Lung microvascular endothelial cell (primary cell): ENCODE data around the gene ISYNA1. TPM values are rescaled to one million over a fixed set of nuclear protein-coding genes. Genes with fewer than 3 reads are reported as not detected.

Experiments
- DNase-seq, 2 donors: peaks; one replicate each; pipeline versions ENCODE4 v3.0.0 to v3.0.0-alpha.2; 2010; ENCODE audit warnings: low read depth in 2 of 2
- total RNA-seq: library from RNA; depleted of rRNA; stranded (reverse); fragments of >200 nt; gene quantifications from 2 replicates; pipeline ENCODE4 v1.2.1, GENCODE V29; 2014

ISYNA1 gene
- total RNA-seq, 1 donor from 2014 or later: 26.0 TPM

DNA sequence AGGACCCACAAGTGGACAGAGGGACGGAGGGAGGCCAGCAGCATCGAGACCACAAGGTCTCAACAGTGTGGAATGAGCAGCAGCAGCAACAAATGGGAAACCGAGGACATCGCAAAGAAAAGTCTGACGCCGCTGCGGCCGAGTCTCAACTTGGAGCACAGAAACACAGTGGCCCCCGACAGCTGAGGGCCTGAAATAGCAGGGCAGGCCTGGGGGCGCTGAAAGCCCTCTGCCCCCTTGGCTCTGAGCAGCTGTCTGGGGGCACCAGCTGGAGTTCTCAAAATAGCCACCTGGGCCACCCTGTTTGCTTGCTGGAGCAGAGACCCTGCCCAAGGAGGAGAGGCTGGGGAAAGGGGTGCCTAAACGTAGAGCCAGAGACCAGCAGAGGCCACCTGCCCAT, 5.9 kb upstream of the ISYNA1 start:
- no peak for DNase-seq

DNA sequence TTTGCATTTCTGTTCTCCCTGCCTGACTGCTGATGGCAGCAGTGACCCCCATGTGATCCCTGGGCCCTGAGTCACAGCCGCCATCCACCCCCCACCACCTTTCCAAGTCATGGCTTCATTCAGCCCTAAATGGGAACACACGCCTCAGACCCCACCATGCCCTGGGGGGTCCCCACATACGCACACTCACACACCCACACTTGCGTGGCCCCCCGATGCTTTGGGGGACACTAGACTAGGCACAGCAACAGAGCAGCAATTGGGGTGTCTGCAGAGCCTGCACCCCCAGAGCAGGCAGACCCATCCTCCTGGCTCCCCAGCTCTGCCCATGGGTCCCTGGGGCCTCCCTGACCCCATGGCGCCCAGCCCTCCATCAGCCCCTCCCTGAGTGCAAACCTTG, 5.5 kb upstream of the ISYNA1 start:
- no peak for DNase-seq

DNA sequence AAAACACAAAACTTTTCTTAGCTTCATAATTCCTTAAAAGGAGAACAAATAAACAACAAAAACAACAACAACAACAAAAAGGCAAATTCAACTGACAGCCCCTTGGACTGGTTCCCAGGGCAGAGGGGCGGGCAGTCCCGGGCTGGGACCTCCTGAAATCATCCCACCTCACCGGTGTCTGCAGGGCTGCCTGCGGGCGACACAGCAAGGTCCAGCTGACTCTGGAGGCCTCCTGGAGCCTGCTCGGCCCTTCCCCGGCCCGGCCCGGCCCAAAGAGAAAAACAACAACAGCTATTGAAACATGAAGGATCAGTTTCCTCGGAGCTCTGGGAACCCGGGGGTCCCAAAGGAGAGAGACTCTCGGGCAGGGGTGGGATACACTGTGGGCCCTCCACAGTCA, 5.0 kb upstream of the ISYNA1 start:
- no peak for DNase-seq

DNA sequence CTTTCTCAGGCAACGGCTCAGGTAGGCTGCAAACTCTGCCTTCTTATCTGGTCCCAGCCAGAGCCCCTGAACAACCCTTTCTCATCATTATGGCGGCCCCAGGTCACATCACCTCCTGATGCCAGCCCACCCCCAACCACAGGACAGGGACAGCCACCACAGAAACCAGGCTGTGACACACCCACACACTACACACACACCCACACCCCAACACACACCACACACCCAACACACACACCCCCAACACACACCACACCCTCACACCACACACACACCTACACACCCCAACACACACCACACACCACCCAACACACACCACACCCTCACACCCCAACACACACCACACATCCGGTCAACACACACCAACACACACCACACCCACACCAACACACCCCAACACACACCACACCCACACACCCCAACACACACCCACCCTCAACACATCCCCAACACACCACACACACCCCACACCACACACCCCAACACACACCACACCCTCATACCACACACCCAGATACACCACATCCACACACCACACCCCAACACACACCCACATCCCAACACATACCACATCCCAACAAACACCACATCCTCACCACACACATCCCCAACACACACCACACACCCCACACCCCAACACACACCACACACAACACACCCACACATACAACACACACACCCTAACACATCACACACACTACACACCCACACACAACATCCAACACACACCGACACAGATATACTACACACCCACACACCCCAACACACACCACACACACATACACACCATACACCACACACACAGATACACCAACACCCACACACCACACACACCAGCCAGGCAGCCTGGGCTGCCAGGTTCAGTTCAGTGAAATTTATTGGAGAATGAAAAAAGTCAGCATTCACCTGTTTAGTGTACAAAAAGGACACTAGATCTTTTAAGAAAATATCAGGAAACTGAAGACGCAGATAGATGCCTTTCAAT, 4.2 kb upstream of the ISYNA1 start:
- DNase-seq: no peak

DNA sequence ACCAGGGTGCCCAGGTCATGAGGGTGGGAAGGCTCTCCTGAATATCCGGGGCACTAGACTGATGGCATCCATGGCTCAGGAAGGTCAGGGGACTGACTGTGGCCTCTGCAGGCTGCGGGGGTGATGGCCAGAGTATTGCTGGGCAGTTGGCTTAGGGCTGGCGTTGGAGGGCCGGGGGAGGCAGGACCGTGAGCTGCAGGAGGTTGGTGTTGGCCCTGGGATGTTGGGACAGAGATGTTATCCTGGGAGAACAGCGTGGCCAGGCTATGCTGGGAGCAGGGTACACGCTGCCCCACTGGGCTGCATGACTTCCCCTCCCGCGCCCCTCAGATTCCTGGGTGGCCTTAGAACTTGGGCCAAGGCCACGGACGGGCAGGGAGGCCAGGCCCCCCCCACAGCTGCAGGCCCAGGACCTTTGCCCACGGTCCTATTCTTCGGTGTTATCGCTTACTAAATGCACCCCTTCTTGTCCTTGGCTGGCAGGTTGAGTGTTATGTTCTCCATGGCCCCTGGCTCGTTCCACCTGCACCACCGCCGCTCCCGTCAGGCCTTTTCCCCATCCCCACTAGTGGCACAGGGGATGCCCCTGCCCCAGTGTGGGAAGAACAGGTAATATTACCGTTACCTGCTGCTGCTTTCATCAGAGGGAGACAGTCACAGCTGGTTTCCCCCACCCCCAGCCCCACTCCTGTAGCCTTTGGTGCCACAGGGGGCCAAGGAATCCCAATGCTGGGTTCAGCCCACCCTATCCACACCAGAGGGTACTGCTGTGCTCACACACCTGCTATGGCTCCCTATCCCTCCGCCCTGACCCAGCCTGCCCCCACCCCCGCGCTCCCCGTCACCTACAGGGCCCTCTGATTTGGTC, 3.2 kb upstream of the ISYNA1 start:
- DNase-seq: no peak

DNA sequence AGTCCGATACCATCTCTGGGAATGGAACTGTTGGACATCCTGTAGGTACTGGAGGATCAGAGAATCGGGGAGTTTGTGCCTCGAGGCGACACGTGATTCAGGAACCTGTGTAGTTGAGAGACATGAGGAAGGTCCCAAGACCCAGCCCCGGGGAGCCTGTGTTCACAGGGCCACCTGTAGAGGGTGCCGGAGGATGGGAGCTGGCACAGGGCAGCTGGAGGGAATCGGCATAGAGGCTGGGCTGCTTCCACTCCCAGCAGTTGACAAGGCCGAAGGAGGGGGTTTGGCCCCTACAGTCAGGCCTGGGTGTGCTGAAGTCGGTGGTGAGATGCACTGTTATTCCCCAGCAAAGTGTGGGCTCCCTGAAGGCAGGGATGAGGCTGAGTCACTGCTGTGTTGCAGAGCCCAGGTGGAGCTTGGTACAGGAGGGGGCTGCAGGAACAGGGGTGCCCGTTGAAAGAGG, 2.5 kb upstream of the ISYNA1 start:
- peak in 1 of 2 donors; percentile 40 for DNase-seq

DNA sequence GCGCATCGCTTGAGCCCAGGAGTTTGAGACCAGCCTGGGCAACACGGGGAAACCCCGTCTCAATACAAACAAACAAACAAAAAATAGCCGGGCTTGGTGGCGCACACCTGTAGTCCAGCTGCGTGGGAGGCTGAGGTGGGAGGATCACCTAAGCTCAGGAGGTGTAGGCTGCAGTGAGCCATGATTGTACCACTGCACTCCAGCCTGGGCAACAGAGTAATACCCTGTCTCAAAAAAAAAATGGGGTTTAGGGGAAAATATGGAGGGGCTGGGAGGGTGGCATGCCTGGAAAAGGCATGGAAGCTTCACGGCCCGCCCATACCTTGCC, 1.9 kb upstream of the ISYNA1 start:
- no peak for DNase-seq

DNA sequence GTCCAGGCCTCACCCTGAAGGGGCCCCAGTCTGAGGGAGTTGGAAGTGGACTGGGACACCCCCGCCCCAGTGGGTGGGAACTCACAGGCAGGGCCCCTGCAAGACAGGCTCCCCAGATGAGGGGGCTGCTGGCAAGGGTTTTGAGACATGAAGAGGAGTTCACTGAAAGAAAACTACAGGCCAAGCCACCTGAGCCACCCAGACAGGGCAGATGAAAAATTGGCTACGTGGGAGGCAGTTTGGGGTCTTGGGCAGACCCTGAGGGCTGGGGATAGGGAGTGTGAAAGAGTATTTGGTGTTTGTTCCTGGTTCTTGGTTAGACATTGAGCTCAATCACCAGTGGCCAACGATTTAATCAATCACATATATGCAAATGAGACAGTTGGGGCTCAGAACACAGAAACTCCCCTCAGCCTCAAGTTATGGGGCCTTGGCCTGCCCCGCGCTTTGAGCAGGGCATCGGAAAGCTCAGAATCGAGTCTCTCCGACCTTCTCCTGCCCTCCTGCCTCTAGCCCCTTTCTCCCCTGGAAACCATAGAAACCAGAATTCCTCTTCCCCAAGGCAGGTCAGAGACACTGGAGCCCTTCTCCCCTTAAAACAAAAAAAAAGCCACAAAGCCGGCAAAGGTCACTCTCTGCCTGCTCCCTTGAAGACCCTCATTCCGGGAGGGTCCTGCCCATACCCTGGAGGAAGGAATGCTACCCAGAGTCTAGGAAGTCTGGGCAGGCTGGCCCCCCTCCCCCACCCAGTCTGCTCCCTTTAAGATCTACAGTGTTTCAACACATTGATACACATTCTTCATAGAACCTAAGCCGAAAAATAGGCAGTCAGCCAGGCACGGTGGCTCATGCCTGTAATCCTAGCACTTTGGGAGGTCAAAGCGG, 1.3 kb upstream of the ISYNA1 start:
- DNase-seq: no peak

DNA sequence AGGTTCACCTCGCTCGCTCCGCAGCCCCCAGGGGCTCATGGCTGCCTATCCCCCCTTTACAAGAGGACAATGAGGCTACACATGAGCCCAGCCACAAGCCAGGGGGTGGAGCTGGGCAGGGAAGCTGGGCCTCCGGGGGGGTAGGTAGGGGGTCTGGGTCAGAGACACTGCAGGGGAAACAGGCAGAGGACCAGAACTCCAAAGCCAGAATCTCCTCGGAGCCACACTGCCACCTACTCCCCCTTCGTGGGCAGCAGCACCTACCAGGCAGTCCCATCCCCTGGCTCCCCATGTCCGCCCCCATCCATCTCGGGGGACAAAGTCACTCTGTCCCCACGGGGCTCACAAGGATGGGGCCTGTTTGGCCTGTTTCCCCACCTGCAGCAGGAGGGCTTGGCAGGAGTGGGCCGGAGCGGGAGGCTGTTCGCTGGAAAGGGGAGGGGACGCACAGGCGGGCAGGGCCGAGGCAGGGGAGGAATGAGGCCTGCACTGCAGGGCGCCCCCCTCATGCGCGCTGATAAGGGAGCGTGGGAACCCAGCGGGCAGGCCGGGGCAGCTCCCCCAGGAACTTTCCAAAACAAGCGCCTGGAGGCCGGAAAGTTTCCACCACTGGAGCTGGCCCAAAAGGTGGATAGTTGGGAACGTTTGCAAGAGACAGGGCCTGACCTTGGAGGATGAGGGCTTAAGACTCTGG, 545 bp upstream of the ISYNA1 start:
- peak in 1 of 2 donors; percentile 94 for DNase-seq

DNA sequence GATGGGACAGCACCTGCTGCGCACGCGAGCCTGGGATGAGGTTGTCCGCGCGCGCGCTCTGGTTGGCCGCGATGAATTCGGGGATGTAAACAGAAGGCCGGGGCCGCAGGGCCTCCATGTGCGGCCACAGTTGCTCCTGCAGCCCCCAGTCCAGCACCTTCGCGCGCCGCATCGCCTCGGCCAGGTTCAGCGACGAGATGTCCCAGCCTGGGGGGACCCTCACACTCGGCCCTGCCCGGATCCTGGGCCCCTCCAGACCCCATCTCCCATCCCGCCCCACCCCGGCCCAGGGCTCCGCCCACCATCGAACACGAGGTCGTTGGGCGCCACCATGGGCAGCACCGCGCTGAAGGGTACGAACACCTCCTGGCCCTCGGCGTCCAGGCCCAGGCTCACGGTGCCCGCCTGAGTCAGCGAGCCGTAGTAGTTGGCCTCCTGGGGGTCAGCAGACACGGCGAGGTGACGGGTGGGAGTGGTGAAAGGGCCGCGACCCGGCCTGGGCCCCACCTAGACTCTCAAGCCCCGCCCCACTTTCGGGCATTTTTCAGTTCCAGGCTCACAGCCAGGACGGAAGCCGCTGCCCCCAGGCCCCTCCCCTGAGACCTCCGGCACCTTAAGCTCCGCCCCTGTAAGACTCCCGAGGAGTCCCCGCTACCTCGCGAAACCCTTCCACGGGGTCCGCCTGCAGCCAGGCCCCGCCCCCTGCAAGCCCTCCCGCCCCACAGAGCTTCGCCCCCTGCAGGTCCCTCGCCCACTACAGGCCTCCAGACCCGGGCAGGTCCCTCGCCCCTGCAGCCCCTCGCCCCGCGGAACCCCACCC, 1.1 kb downstream of the ISYNA1 start:
- peak; percentile 77 to 80 for DNase-seq

DNA sequence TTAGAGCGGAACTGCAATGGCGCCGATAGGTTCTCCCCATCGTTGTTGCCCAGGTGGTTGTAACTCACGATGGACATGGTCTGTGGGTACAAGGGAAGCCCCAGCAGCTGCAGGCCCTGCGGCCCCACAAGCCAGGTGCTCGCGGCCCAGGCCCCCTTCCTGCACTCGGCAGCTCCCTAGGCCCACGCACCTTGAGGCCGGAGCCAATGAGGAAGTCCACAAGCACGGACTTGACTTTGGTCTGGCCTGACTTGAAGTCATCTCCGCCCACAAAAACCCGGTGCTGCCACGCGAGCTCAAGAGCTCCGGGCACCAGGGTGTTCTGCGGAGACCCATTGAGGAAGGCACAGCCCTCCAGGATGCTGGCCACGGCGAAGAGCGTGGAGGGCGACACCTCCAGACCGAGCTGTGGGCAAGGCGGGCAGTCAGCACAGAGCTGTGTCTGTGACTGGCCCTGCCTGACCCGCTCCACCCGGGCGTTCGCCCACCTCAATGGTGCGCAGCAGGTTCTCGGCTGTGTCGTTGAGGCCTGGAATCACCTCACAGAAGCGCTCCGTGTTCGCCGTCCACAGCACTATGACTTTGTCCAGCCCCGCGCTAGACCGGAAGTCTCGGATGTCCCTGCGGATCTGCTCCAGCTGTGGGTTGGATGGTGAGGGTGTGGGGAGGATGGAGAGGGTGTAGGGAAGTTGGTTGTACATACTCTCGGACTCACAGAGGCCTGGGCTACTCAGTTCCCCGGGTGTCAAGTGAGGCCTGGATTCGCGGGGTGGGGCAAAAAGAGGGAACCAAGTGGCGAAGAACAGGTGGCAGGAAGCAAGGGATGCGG, 1.9 kb downstream of the ISYNA1 start:
- no peak for DNase-seq

DNA sequence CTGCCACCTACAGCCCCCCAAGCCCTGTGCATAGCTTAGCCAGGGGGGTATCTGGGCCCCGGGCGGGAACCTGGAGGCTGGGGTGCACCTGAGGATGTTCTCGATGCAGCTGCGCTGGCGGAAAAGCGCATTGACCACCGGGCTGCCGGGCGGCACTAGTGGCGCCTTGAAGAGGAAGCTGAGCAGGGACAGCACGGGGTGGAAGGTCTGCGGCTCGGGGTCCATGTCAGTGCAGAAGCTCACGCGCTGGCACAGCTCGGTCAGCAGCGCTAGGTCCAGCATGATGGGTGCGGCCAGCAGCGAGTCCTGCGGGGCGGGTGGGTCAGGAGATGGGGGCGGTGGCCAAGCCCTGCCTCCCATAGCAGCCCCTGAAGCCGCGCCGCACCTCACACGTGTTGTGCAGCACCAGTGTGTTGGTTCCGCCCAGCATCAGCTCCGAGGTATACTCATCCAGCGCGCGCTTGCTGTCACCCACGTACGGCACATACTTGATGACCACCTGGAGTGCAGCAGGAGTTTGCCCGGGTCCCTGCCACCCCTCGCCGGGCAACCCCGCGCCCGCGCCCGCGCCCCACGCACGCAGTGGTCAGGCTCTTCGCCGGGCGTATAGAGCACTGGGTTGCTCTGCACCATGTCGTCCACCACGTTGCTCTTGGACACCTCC, 2.6 kb downstream of the ISYNA1 start:
- DNase-seq: no peak

DNA sequence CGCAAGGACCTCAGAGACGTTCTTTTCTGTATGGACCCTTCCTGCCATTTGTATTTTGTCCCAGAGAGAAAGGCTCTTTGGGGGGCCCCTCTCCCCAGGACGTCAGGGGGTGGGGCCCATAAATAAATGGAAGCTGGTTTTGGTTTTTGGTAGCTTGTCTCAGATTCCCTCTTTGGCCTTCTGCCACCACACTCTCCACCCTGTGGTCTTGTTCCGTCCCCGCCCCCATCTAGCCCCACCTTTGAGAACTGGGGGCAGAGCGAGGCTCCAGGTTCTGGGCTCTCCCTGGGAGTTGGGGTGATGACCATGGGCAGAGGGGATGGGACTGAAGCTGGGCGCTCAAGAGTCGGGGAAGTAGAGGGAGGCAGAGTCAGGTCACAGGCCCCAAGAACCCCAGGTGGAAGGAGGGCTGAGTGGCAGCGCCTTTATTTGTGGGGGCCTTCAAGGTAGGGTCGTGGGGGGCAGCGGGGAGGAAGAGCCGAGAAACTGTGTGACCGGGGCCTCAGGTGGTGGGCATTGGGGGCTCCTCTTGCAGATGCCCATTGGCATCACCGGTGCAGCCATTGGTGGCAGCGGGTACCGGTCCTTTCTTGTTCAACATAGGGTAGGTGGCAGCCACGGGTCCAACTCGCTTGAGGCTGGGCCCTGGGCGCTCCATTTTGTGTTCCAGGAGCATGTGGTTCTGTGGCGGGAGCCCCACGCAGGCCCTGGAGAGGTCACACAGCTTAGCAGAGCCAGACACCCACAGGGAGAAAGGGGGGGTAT, 3.3 kb downstream of the ISYNA1 start:
- no peak for DNase-seq

DNA sequence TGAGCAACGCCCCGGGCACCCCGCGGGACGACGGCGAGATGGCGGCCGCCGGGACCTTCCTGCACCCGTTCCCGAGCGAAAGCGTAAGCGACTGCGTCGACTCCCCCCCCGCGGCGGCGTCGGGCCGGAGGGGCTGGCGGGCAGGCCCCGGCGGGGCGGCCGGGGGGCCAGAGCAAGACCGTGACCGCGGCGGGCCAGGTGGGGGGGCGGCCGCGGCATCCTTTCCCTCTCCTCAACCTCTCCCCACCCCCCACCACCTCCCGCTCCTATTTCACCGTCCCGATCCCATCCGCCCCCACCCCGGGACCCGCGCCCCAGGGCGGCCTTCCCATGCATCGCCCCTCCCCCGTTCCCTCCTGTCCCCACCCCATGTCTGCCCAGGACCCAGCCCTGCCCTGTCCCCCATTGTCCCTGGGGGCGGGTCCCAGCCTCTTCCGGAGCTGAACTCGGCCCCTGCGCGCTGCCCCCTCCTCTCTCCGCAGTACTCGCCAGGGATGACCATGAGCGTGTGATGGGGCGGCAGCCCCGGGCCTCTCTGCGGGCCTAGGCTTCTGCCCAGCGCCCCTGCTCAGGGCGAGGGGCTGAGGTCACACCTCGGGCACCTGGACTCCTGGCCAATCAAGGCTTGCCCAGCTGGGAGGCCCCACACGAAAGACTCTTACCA, 4.1 kb downstream of the ISYNA1 start:
- DNase-seq: peak in 1 of 2 donors; percentile 48

DNA sequence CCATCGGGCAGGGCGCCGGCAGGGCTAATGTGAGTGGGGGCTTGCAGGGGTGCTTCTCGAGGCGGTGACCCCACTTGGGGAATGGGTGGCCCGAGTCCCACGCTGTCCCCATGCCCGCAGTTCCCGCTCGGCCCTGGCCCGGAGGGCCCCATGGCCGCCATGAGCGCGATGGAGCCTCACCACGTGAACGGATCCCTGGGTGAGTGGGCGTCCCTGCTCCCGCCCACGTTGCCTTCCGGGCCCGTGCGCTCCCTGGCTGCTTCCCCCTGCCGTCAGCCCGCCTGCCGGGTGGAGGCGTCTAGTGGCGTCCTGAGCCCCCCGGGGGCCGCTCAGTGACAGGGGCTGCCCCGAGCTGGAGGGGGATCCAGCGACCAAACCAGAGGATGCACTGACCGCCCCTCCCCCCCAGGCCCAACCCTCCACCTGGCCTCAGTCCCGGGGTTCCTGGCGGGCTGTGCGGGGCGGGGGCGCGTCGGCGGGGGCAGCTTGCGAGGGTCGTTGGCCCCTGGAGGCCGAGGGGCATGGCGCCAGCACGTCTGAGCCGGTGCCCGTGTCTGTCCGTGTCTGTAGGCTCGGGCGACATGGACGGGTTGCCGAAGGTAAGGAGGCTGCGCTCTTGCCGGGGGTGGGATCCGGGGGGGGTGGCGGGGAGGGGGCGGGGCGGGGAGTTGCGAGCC, 4.8 kb downstream of the ISYNA1 start:
- DNase-seq: peak; percentile 43 to 80

DNA sequence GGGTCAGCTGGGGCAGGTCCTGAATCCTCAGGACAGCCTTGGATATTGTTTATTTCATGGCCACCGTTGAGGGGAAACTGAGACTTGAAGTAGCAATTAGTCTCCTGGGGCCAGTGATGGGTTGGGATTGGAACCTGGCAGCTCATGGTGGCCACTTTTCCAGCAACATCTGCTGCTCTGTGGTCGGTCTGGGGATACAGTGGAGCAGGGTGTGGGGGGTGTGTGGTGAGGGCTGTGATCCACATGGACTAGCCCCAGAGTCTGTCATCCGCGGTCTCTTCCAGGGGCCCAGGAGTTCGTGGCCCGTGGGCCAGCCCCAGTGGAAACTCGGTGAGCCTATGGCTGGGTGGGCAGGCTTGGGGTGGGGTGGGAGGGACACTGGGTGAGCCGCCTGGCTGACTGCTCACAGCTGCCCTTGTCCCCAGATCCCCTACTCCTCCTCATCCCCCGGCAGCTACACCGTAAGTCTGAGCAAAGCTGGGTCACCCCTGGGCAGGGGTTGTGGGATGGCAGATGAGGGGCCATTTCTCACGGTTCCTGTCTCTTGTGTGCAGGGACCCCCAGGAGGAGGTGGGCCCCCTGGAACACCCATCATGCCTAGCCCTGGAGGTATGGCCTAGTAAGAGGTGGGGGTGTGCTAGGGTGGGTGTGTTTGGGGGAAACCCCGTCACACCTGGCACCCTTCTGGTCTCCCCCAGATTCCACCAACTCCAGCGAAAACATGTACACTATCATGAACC, 5.5 kb downstream of the ISYNA1 start:
- DNase-seq: no peak
